Calu3 (cell line): ENCODE measurements around the gene COL6A3. TPM values are rescaled to one million over a fixed set of nuclear protein-coding genes. Genes with fewer than 3 reads are reported as not detected.

Experiments used
- BruUV-seq: library from RNA; stranded (reverse); fragments of 400-500 nt; replicated peaks from 2 replicates; lab custom pipeline; 2021; lab: Mats Ljungman, UMichigan
- CTCF ChIA-PET: fragments of 300-600 bp; sonication (Branson Sonifier 250); formaldehyde crosslinking; loops from one replicate; lab custom pipeline; 2022; ENCODE audit warnings: antibody characterized with exemption; lab: Charles Lee
- DNase-seq: peaks from one replicate; pipeline ENCODE4 v3.0.0; 2022
- H3K27ac Mint-ChIP-seq: one replicate; pipeline ENCODE4 v1.8.0; 2022; ENCODE audit warnings: mixed read lengths; ENCODE audit not compliant: unreplicated experiment
- H3K27me3 Mint-ChIP-seq: one replicate; pipeline ENCODE4 v1.8.0; 2022; ENCODE audit warnings: mixed read lengths; ENCODE audit not compliant: unreplicated experiment
- H3K36me3 Mint-ChIP-seq: one replicate; pipeline ENCODE4 v1.8.0; 2022; ENCODE audit warnings: mild to moderate bottlenecking, moderate library complexity, mixed read lengths; ENCODE audit not compliant: insufficient read depth, unreplicated experiment
- H3K4me1 Mint-ChIP-seq: one replicate; pipeline ENCODE4 v1.8.0; 2022; ENCODE audit warnings: mild to moderate bottlenecking, low read depth, mixed read lengths; ENCODE audit not compliant: unreplicated experiment
- H3K4me3 Mint-ChIP-seq: one replicate; pipeline ENCODE4 v1.8.0; 2022; ENCODE audit warnings: mild to moderate bottlenecking, low read depth, moderate library complexity, mixed read lengths; ENCODE audit not compliant: unreplicated experiment
- H3K9me3 Mint-ChIP-seq: one replicate; pipeline ENCODE4 v1.8.0; 2022; ENCODE audit warnings: low read depth, mixed read lengths; ENCODE audit not compliant: unreplicated experiment
- CTCF ChIP-seq: fragments of 200-600 bp; IDR thresholded peaks from one replicate; pipeline ENCODE4 v1.8.0; 2022; ENCODE audit warnings: antibody characterized with exemption; ENCODE audit not compliant: unreplicated experiment
- intact Hi-C: fragments of 100-400 bp; cut with micrococcal nuclease; formaldehyde crosslinking; loops from one replicate; pipeline ENCODE4 v1.10.0; 2022; ENCODE audit not compliant: unreplicated experiment
- total RNA-seq: library from RNA; stranded (reverse); gene quantifications from 2 replicates; pipeline ENCODE4 v1.2.3, GENCODE V29; 2022

The COL6A3 gene
- total RNA-seq, 1 experiment from 2014 or later: 0.07 TPM

- H3K9me3 Mint-ChIP-seq: no peaks in the 10 kb centered on the region
- DNase-seq: no peak
- TF ChIP-seq CTCF: no peak
- BruUV-seq: no TSS peak
- H3K36me3 Mint-ChIP-seq: peaks cover 5% of the 10 kb centered on the region
- CTCF ChIA-PET: interaction anchor here (0.6 kb wide), 1 partner anchor 11 kb away, joined by 3 read pairs; no protein-coding TSS in a partner anchor
- intact Hi-C loops: no loop called here
- H3K4me1 Mint-ChIP-seq: peaks cover 31% of the 10 kb centered on the region
- no peaks in the 10 kb centered on the region for H3K27me3 Mint-ChIP-seq
- no peak overlapping the region for H3K27ac Mint-ChIP-seq
- H3K4me3 Mint-ChIP-seq: no peak overlapping the region
Observed at GRCh38 chr2:237290261-237290660, 123.7 kb downstream of the COL6A3 start.

- no TSS peak for BruUV-seq
Observed at GRCh38 chr2:237289139-237289538, 124.8 kb downstream of the COL6A3 start.

GRCh38 chr2:237287872-237288271 is 126.1 kb downstream of the COL6A3 start:
- TF ChIP-seq CTCF: no peak
- CTCF ChIA-PET: no interaction called here
- BruUV-seq: no TSS peak
- H3K4me3 Mint-ChIP-seq: no peak overlapping the region
- peaks cover 22% of the 10 kb centered on the region for H3K4me1 Mint-ChIP-seq
- H3K27me3 Mint-ChIP-seq: peaks cover 1% of the 10 kb centered on the region
- no peaks in the 10 kb centered on the region for H3K9me3 Mint-ChIP-seq
- DNase-seq: no peak
- peaks cover 5% of the 10 kb centered on the region for H3K36me3 Mint-ChIP-seq
- intact Hi-C loops: no loop called here
- H3K27ac Mint-ChIP-seq: no peak overlapping the region

More at GRCh38 chr2:237289139-237289538, 124.8 kb downstream of the COL6A3 start:
- DNase-seq: peak; percentile 16
- CTCF ChIA-PET: no interaction called here
- Mint-ChIP-seq H3K36me3 (peaks cover 5% of the 10 kb centered on the region), H3K4me1 (peaks cover 27% of the 10 kb centered on the region), H3K4me3 (no peak overlapping the region), H3K9me3 (no peaks in the 10 kb centered on the region), H3K27ac (peak overlapping the region; percentile 18), H3K27me3 (no peaks in the 10 kb centered on the region)
- intact Hi-C loops: no loop called here
- TF ChIP-seq CTCF: no peak

GRCh38 chr2:237283131-237283928 is 130.6 kb downstream of the COL6A3 start:
- no peaks in the 10 kb centered on the region for H3K36me3 Mint-ChIP-seq
- H3K27ac Mint-ChIP-seq: no peak overlapping the region
- BruUV-seq: no TSS peak
- DNase-seq: no peak
- peaks cover 43% of the 10 kb centered on the region for H3K27me3 Mint-ChIP-seq
- H3K4me1 Mint-ChIP-seq: peaks cover 9% of the 10 kb centered on the region
- H3K9me3 Mint-ChIP-seq: peaks cover 2% of the 10 kb centered on the region
- H3K4me3 Mint-ChIP-seq: no peak overlapping the region
- TF ChIP-seq CTCF: no peak
- CTCF ChIA-PET: no interaction called here
- intact Hi-C loops: no loop called here
